Hematopoietic multipotent progenitor cell (in vitro differentiated cells): ENCODE measurements around the gene KCNH8. TPM values are rescaled to one million over a fixed set of nuclear protein-coding genes. Genes with fewer than 3 reads are reported as not detected.

Experiments used
- DNase-seq, 3 donors: peaks; one replicate each; pipeline ENCODE4 v3.0.0-alpha.2; 2011 to 2015; ENCODE audit warnings: low read depth in 2 of 3, low spot score in 2 of 3
- total RNA-seq: library from RNA; depleted of rRNA; stranded (reverse); fragments of >200 nt; gene quantifications from one replicate; pipeline ENCODE4 v1.2.3, GENCODE V29; 2012

The KCNH8 gene
- total RNA-seq, 1 donor, result 0.54 TPM

DNA sequence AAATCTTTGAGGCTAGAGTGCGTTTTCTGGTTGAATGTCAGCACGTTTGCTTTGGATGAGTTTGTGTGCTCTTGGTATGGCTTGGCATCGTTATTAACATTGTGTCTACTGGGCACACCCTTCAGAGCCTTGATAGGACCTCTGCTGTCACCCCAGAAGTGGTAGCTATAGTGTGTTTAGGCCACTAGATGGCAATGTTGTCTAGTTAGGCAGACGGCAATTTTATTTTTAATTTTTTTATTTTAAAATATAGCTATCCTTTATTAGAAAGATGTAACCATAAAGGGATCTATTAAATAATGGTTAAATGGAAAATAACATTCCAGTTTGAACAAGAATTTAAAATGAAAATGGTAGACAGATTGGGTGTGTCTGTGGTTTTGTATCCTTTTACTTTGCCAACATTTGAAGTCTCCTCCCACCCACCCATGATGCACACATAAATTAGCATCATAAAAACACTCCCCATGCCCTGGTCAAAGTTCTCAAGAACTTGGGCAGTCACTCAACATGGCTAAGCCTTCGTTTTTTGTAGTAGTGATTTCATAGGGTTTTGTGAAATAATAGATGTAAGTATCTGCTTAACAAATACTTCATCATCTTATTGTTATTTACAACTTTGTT, 200.7 kb downstream of the KCNH8 start:
- peak in 2 of 3 donors; percentile 22 to 51 for DNase-seq

DNA sequence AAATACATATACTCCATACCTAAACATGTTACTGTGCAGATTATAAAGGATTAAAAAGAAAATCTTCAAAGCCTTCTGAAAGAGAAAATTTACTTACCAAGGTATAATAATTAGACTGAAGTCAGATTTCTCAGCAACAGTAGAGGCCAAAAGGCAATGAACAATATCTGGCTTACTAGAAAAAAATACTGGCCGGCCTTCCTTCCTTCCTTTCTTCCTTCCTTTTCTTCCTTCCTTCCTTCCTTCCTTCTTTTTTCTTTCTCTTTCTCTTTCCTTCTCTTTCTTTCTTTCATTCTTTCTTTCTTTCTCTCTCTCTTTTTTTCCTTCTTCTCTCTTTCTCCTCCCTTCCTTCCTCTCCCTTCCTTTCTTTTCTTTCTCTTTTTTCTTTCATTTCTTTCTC, 209.6 kb downstream of the KCNH8 start:
- DNase-seq, result no peak

DNA sequence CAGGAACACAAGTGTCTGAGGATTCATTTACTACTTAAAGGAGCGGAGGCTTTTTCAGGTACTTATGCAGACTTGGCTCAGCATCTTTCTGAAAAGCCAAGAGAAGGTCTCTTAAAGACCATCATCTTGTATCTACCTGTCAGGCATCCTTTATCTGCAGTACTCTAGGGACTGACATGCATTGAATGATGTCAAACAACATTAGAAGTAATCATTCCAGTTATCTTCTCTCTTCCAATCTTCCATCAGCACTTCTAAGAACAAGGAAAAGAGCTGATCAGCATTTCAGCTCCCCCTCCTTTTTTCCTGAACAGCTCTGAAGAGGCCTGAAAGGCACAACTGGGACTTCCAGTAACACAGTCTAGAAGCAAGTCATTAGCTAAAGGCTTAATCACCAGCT, 214.8 kb downstream of the KCNH8 start:
- no peak for DNase-seq

DNA sequence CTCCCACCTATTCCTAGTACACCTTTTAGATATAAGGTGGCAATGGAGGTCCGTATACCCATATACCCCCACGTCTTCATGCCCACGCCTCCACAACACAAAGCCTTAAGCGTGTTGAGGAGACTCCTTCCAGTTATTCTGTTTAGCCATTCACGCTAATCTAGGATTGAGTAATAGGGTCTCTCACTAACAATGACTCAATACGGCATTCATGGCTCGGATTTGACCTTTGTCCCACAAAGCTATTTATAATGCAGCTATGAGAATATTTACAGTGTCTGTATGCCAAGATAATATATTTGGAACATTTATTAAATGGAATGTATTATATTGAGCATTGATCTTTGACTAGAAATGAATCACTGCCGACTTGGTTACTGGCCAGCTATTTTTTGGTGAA, 215.8 kb downstream of the KCNH8 start:
- DNase-seq, result no peak

DNA sequence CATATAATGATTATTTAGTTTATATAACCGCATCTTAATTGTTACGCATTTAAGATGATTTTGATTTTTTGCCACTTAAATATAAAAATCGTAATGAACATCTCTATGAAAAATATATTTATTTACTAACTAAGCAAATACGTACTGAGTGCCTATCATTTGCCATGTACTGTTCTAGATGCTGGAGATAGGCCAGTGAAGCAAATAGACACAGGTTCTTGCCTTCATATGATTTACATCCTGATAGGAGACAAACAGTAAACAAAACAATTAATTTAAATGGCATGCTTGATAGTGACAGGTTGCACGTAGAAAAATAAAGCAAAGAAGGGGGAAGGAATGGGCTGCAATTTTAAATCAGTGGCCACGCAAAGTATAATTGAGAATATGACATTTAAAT, 217.2 kb downstream of the KCNH8 start:
- no peak for DNase-seq

DNA sequence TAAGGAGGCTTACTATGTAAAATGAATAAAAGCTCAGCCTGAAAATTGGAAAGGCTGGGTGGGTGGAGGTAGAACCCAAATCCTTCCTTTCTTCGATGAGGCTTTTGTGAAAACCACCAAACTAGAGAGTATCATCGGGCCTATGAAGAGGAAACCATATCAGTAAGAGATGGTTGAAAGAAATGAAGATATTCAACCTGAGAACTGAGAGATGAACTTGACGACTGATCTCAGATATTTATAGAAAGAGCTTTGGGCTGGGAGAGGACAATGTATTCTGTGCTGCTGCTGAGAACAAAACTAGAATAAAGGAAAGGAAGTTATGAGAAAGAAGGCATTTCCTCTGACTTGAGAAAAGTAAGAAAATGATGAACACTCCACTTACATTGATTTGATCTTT, 236.6 kb downstream of the KCNH8 start:
- no peak for DNase-seq

DNA sequence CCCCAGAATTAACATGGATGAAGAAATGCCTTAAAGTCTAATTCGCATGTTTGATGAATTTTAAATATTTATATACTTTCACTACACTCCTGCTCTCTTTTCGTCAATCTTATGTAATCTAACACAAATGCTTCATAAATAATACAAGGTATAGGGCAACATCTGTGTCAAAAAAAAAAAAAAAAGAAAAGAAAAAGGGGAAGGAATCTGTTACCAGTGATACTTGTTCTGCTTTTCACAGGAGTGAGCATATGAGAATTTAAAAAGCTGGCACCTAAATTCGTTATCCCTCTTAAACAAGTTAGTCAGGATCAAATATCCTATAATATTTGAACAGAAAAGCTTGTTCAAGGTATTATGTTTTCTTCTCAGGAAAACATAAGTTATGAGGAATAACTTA, 243.8 kb downstream of the KCNH8 start:
- DNase-seq, result peak in 1 of 3 donors; percentile 47

DNA sequence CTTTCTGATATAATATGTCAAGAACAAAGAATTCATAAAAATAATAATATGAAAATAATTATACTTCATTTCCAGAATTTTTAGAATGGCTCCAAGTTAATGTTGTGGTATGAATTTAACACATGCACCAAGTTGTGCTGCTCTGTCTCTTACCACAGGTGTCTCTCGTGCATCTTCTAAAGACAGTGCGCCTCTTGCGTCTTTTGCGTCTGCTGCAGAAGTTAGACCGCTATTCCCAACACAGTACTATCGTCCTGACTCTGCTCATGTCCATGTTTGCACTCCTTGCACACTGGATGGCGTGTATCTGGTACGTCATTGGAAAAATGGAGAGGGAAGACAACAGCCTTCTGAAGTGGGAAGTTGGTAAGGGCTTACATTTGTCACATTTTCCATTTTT, 246.6 kb downstream of the KCNH8 start:
- DNase-seq, result no peak

DNA sequence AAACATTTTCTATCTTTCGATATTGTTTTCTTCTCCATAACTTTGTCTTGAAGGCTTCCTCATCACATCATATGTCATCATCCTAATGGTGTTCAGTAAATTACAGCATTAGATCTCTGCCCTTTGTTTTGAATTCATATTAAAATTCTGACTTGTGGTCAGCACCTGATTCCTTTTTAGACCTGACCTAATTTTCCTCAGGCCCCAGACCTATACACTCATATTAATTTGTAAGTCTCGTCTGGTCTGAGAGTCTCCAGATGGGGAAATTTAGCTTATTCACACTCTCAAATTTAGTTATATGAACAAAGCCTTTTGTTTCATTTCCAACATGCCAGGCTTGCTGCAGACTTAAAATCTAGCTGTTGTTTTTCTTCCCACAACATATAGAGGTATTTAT, 248.4 kb downstream of the KCNH8 start:
- no peak for DNase-seq

DNA sequence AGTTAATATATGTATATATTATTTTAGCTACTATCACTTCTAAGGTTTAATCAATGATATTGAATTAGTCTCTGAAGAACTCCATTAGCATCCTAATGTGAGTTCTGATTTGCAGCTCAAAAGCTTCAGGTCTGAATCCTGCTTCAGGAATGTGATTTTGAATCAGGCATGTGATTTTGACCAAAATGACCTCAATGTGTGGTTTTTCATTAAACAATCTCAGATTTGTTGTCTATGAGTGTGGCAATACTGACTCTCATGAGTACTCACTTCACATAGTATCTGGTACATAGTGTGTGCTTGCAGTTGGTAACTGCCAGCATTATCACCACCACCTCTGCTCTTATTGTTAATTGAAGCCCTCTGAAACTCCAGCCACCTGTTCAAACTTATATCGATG, 251.0 kb downstream of the KCNH8 start:
- DNase-seq, result no peak

DNA sequence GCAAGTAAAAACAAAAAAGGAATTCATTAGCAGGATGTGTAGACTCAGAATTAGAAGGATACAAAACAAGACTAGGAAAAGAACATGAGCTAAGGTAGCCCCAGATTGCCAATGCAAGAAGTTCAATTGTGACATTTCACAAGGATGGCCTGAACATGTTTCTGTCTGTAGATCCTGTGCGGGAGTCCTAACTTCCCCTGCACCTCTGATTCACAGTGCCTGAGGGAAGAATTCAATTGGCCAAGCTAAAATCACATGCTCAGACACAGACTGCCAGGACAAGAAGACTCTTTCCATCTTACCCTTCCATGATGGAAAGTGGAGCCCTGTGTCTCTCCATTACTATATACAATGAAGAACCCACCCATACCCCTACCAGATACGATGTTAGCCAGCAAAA, 251.5 kb downstream of the KCNH8 start:
- no peak for DNase-seq

DNA sequence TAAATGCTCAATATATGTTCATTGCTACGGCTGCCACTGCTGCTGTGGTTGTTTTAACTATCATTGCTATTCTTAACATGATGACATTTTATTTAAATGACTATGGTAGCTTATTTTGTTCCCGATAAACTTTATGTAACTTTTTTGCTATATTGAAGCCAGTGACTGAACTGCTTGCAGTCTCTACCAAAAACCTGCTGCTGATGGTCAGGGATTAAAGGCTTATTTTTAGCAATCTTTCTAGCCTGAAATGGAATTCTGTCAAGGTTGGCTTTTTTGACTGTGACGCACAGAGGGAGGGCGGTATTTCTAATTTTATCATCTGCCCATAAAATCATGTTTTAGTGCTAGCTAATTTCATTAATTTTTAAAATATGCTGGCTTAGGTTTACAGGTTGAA, 271.8 kb downstream of the KCNH8 start:
- no peak for DNase-seq

DNA sequence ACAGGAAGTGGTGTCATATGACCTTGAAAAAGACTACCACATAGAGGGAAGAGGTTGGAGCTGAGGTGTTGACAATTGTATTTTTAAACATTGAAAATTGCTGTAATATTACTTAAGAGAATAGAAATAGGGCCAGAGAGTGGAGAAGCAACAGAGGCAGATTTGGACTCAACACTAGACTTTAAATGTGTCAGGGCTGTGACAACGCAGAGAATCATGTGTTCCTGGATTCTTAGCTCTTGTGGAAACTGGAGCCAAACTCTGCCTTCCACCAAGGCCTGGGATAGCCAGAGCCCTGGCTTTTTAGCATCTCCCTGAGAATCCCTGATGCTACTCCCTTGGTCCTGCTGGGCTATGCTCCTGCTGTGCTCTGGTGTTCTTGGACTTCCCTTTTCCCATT, 277.5 kb downstream of the KCNH8 start:
- no peak for DNase-seq

DNA sequence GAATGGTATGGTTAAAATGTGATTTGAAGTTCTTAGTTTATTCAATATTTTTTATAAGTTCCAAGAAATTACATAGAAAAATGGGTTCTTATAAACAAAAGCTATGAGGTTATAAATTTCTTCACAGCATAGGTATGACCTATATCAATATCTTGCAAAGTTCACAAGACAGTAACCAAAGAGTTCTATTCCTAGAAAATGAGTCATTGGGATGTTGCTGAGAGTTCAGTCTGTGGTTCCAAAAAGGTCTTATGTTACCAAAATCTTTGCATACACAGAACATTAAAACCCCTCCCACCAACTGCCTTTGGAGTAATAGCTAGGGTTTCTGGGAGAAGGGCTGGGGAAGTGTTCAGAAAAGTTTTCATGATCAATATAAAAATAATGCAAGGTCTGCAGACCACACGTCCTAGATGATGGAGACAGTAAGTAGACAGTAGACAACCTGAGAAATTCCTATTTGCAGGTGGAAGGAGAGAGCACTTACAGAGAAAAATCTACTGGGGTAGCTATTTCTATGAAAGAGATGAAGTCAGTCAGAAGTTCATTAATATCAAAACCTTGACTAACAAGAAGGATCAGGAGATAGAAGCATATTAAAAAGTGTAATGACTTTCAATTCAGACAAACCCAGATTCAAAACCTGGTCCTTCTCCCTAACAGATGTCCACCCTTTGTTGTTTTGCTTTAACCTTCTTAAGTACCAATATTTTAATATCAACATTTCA, 279.3 kb downstream of the KCNH8 start:
- DNase-seq, result no peak

DNA sequence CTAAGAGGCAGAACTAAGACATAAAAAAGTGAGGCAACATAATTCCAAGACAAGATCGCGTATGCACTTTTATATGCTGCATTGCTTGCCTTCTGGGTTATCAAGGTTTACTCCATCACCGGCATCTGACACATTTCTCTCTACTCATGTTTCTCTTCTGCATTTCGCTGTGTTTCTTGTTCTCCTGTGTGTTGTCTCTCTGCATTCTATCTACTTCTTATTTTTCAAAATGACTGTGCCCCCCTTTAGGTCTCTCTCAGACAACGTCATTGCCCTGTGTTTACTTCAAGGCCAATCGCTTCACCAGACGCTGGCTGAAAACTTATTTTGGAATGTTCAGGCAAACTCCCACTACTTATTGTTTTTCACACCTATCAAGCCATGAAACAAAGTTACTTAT, 280.4 kb downstream of the KCNH8 start:
- no peak for DNase-seq

DNA sequence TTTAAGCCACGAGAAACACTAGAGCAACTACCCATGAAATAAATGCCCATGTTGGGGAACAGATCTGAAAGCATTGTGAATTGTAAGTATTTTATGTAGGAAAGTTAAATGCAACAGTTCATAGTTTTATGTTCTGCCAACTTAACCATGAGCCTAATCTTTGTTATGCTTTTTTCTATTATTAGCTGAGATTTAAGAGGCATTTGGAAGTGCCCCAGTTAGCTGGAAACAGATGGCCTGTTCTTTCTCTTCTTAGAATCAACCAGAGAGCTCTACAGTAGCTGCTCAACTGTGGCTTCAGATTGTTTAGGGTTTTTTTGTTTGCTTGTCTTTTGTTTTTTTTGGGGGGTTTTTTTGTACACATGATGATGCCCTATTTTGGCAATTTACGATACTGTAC, 284.4 kb downstream of the KCNH8 start:
- no peak for DNase-seq

DNA sequence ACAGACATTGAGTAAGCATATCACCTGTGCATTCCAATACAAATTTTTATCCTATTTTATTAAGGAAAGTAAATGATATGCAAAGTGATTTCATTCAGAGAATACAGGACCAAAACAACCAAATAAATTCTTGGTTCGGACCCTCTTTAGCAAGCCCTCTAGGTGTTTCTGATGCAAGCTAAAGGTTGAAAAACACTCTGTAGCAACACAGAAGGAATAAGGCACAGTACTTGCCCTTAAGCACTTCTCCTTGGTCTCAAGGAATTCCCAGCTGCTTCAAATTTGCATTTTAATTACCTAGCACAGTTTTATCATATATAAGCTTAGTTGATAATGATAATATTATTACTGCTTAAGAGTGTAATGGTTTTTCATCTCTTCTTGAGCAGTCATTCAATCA, 288.4 kb downstream of the KCNH8 start:
- DNase-seq, result no peak

DNA sequence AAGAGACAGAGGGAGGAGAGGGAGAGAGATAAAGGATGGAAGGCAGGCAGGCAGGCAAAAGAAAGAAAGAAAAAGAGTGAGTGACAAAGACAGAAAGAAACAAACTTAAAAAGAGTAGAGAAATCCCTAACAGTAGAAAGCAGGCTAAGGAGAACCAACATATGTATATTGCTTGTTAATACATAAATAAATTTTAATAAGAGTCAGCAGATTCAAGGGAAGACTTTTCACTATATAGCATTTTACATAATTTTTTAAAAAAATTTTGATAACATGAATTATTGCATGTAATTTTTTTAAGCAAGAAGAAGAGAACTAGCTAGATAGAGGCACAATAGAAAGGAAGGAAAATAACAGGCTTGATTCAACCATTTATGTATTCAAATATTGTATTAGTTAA, 291.6 kb downstream of the KCNH8 start:
- no peak for DNase-seq

DNA sequence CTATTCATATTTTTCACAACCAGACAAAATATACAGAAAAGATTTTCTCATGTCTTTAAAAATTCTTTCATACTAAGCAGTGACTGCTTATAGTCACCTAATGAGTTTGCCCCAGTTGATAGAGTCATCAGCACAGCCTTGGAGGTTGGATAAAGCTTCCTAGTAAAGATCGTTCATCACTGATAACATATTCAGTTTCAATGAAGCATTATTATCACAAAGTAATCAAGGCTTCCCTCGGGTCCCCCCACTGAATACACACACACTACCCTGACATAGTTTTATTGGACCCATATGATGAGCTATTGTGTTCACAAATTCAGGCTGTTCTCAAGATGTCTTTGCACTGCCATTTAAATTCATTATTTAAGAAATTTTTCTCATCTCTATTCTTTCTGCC, 297.8 kb downstream of the KCNH8 start:
- DNase-seq, result no peak

DNA sequence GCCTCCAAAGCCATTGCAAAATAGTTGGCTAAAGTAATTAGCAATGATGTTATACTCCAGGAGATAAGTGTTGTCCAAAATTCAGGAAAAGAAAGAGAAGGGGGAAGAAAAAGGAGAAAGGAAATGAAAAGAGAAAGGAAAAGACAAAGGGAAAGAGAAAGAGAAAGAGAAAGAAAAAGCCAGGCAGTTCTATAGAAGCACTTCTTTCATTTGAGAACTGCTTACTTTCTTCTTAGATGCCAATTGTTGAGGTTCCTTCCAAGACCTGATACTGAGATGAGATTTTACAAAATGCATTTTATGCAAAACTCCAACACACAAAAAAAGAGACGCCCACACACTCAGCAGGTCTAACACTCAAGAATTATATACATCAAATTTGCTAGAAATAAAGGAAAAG, 298.4 kb downstream of the KCNH8 start:
- no peak for DNase-seq

DNA sequence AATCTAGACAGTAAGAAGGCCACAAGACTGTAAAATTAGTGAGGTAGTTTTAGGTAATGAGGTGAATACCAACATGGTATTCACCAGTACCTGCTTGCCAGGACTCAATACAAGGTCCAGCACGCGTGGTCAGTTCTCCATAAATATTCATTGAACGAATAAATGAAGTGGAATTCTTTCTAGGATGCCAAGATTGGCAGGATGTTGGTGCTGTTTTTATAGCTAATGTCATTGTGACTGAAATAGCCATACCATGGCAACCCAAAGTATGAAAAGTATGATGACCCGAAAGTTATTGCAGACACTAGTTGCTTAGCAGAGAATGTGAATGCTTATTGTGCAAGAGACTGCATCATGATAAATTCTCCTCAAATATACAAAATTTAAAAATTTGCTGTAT, 307.2 kb downstream of the KCNH8 start:
- DNase-seq, result no peak

DNA sequence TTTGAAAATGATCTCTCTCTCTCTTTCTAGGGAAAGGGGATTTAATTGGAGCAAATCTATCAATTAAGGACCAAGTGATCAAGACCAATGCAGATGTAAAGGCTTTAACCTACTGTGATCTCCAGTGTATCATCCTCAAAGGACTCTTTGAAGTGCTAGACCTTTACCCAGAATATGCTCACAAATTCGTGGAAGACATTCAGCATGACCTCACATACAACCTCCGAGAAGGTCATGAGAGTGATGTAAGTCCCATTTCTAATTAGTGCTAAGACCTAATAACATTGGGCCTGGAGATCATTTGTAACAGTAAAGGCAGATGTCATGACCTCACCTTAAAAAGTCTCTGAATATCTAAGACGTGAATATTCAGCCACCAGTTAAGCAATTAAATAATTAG, 308.4 kb downstream of the KCNH8 start:
- no peak for DNase-seq

DNA sequence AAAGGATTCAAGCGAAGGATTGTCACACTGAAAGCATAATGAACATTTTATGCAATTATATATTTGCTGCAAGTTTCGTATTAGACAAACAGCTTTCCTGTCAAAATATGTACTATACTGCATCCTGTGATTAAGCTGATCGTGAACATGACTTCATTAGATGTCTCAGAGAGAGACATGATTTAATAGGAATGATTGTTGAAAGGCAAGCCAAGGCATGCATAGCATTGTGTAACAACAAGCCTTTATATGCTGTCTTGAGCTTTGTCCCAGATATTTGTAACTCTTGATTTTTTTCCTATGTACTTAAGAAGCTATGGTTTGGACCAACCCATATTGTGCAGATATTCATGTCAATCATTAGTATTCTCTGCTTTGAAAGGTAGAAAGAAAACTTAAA, 309.1 kb downstream of the KCNH8 start:
- no peak for DNase-seq
